Endodermal cell (in vitro differentiated cells): ENCODE measurements around the gene IFT80. TPM values are rescaled to one million over a fixed set of nuclear protein-coding genes. Genes with fewer than 3 reads are reported as not detected.

Experiments
- DNase-seq: peaks from one replicate; pipeline ENCODE4 v3.0.0-alpha.2; 2017
- H3K27ac ChIP-seq: 2 replicates; pipeline ENCODE4 v1.5.1; 2013; ENCODE audit warnings: mild to moderate bottlenecking, low read depth, low read length, moderate library complexity
- H3K27me3 ChIP-seq: 2 replicates; pipeline ENCODE4 v1.6.1; 2013; ENCODE audit warnings: mild to moderate bottlenecking, low read length, moderate library complexity; ENCODE audit not compliant: insufficient read depth, control insufficient read depth, poor library complexity, severe bottlenecking
- H3K36me3 ChIP-seq: 2 replicates; pipeline ENCODE4 v1.7.0; 2013; ENCODE audit warnings: mild to moderate bottlenecking, low read length, moderate library complexity; ENCODE audit not compliant: control insufficient read depth, insufficient read depth
- H3K4me1 ChIP-seq: one replicate; pipeline ENCODE4 v1.7.0; 2013; ENCODE audit warnings: low read length; ENCODE audit not compliant: control insufficient read depth, insufficient read depth
- H3K4me3 ChIP-seq: 2 replicates; pipeline ENCODE4 v1.5.1; 2013; ENCODE audit warnings: mild to moderate bottlenecking, low read length, moderate library complexity
- H3K9ac ChIP-seq: 2 replicates; pipeline ENCODE4 v1.6.1; 2013; ENCODE audit warnings: mild to moderate bottlenecking, low read length, moderate library complexity; ENCODE audit not compliant: poor library complexity, severe bottlenecking; ENCODE audit errors: extremely low read depth
- H3K9me3 ChIP-seq: 2 replicates; pipeline ENCODE4 v1.6.1; 2013; ENCODE audit warnings: mild to moderate bottlenecking, low read length, moderate library complexity; ENCODE audit not compliant: control insufficient read depth
- H3K27ac Mint-ChIP-seq: 2 replicates; pipeline ENCODE4 v1.8.0; 2020; ENCODE audit warnings: mixed read lengths
- H3K27me3 Mint-ChIP-seq: 2 replicates; pipeline ENCODE4 v1.8.0; 2021; ENCODE audit warnings: mild to moderate bottlenecking, mixed read lengths; ENCODE audit not compliant: insufficient read depth
- H3K36me3 Mint-ChIP-seq: 2 replicates; pipeline ENCODE4 v1.8.0; 2020; ENCODE audit warnings: low read depth, mixed read lengths
- H3K4me1 Mint-ChIP-seq: 2 replicates; pipeline ENCODE4 v1.8.0; 2020; ENCODE audit warnings: mixed read lengths
- H3K4me3 Mint-ChIP-seq: 2 replicates; pipeline ENCODE4 v1.8.0; 2020; ENCODE audit warnings: mild to moderate bottlenecking, moderate library complexity, mixed read lengths
- H3K9me3 Mint-ChIP-seq: 2 replicates; pipeline ENCODE4 v1.8.0; 2020; ENCODE audit warnings: mild to moderate bottlenecking, mixed read lengths
- CTCF ChIP-seq: fragments of 200-600 bp; sonication (generic); conservative IDR thresholded peaks from 2 replicates; pipeline ENCODE4 v1.5.0; 2021; ENCODE audit warnings: antibody characterized with exemption, mild to moderate bottlenecking
- WGBS, 2 experiments: methylation state at CpG; one replicate each; pipeline versions ENCODE4 v1.1.5 to v1.1.7; 2013; ENCODE audit warnings: missing lambda C conversion rate in 2 of 2, mixed read lengths in 1 of 2; ENCODE audit not compliant: insufficient coverage in 1 of 2, insufficient read length in 1 of 2; 5-methylcytosine and 5-hydroxymethylcytosine counted together
- total RNA-seq, 2 donors: library from RNA; stranded (reverse); fragmentation: NEBNext Ultra II Directional in 1 of 2; extraction: Animal tissue kit (Norgen Biotek cat#: 25700) in 1 of 2; gene quantifications; 2 replicates in 1 of 2; 3 replicates in 1 of 2; pipeline ENCODE4 v1.2.1, GENCODE V29; 2021

IFT80 gene
- total RNA-seq, 2 donors from 2014 or later = 35.0 to 40.6 TPM

DNA sequence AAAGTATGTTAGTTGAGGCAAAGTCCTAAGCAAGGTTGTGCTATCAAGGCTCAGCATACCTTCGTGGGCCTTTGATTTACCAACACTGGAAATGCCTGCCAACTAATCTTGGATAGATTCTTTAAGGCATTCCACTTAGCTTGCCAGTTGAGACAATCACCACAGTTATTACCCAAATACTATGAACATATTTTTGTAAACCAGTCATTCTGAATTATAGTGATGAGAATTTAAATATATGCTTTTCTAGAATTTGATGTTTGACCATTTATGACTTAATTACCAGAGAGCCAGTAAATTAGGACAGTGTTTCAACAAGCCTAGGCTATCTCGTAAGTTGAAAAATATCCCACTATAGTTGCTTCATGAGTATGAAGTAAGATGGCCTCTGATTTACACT is 35.0 kb upstream of the IFT80 start:
- H3K36me3 Mint-ChIP-seq = peaks cover 54% of the 10 kb centered on the region

DNA sequence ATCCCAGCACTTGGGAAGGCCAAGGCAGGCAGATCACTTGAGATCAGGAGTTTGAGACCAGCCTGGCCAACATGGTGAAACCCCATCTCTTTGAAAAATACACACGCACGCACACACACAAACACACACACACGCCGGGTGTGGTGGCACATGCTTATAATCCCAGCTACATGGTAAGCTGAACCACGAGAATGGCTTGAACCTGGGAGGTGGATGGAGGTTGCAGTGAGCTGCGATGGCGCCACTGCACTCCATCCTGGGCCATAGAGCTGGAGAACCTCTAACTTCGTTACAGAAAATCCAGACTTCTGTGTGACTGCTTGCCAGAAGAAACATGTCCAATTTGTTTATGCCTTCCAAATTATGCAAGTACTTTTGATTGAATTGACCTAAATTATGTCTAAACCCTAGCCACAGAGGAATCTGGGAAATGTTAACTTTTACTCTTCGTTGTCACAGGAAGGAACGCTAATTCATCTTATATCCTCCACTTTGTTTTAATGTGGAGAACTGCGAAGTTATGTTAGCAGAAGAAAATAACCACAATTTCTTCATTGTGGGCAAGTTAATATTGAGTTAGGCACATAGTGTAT is 28.9 kb upstream of the IFT80 start:
- TF ChIP-seq CTCF = no peak
- H3K36me3 ChIP-seq = peaks cover 95% of the 10 kb centered on the region
- peaks cover 72% of the 10 kb centered on the region for H3K36me3 Mint-ChIP-seq

More for the DNA sequence above, 35.0 kb upstream of the IFT80 start:
- Histone ChIP-seq H3K36me3 (peaks cover 94% of the 10 kb centered on the region), H3K27me3 (no peaks in the 10 kb centered on the region), H3K4me3 (no peak overlapping the region), H3K27ac (no peak overlapping the region), H3K9me3 (no peaks in the 10 kb centered on the region), H3K9ac (no peak overlapping the region), H3K4me1 (no peaks in the 10 kb centered on the region)
- no peak for TF ChIP-seq CTCF
- WGBS, 2 experiments = 93 to 100% methylated on average over 2 of the region's 2 CpGs
- H3K27me3 Mint-ChIP-seq = no peaks in the 10 kb centered on the region
- no peak overlapping the region for H3K4me3 Mint-ChIP-seq
- H3K27ac Mint-ChIP-seq = no peak overlapping the region
- H3K4me1 Mint-ChIP-seq = peaks cover 7% of the 10 kb centered on the region
- no peaks in the 10 kb centered on the region for H3K9me3 Mint-ChIP-seq
- DNase-seq = no peak

DNA sequence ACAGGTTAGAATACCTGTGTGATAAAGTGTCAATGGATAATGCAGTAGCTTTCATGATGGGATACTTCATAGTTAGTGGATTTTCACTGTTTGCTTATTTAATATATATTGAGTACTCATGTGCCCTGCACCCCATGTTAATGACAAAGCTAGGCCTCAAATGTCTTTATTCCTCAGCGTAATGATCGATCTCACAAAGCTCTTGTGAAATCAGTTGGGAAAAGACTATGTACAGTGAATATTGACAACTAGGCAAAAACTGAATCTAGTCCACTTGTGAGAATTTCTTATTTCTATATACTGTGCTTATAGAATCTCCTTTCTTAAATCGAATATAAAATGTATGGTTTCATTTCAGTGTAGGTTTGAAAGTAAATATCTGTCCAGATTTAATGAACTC is 18.3 kb upstream of the IFT80 start:
- no peaks in the 10 kb centered on the region for H3K27me3 ChIP-seq
- no peaks in the 10 kb centered on the region for H3K4me1 ChIP-seq
- WGBS, 2 experiments = 74% methylated on average over 3 of the region's 3 CpGs; no CpG with 5 or more reads in 1 of the 2 experiments
- no peak overlapping the region for H3K27ac Mint-ChIP-seq
- no peaks in the 10 kb centered on the region for H3K27me3 Mint-ChIP-seq
- peaks cover 91% of the 10 kb centered on the region for H3K36me3 ChIP-seq
- no peak overlapping the region for H3K4me3 ChIP-seq
- TF ChIP-seq CTCF = no peak
- H3K9me3 Mint-ChIP-seq = no peaks in the 10 kb centered on the region
- H3K9me3 ChIP-seq = no peaks in the 10 kb centered on the region
- no peak for DNase-seq
- H3K27ac ChIP-seq = no peak overlapping the region
- no peaks in the 10 kb centered on the region for H3K4me1 Mint-ChIP-seq
- no peak overlapping the region for H3K9ac ChIP-seq
- peaks cover 76% of the 10 kb centered on the region for H3K36me3 Mint-ChIP-seq
- H3K4me3 Mint-ChIP-seq = no peak overlapping the region

More for the DNA sequence above, 28.9 kb upstream of the IFT80 start:
- H3K27ac ChIP-seq = no peak overlapping the region
- H3K9me3 ChIP-seq = no peaks in the 10 kb centered on the region
- no peaks in the 10 kb centered on the region for H3K4me1 Mint-ChIP-seq
- H3K9ac ChIP-seq = no peak overlapping the region
- H3K27ac Mint-ChIP-seq = no peak overlapping the region
- no peak for DNase-seq
- H3K27me3 Mint-ChIP-seq = no peaks in the 10 kb centered on the region
- H3K4me3 ChIP-seq = no peak overlapping the region
- no peak overlapping the region for H3K4me3 Mint-ChIP-seq
- no peaks in the 10 kb centered on the region for H3K9me3 Mint-ChIP-seq
- H3K27me3 ChIP-seq = no peaks in the 10 kb centered on the region
- H3K4me1 ChIP-seq = no peaks in the 10 kb centered on the region
- 96 to 99% methylated on average over 7 to 11 of the region's 11 CpGs for WGBS, 2 experiments
